IMR-90 (cell line): ENCODE measurements around the gene MYO9A. TPM values are rescaled to one million over a fixed set of nuclear protein-coding genes. Genes with fewer than 3 reads are reported as not detected.

Source experiments
- ATAC-seq: fragments of 200-7000 bp; cut with Tn5 transposase; 2 replicates; pipeline ENCODE4 v1.9.1; 2020; ENCODE audit warnings: low read depth, mild to moderate bottlenecking, moderate library complexity
- BruUV-seq: library from RNA; stranded (reverse); fragments of 400-500 nt; replicated peaks from 2 replicates; lab custom pipeline; 2021; lab: Mats Ljungman, UMichigan
- CTCF ChIA-PET: fragments of 300-600 bp; formaldehyde crosslinking; extraction: SDS; loops from one replicate; lab custom pipeline; 2021; ENCODE audit warnings: antibody characterized with exemption; lab: Yijun Ruan, JAX
- POLR2A ChIA-PET: fragments of 300-600 bp; sonication (Branson Sonifier 250); formaldehyde crosslinking; loops from one replicate; lab custom pipeline; 2022; ENCODE audit warnings: antibody characterized with exemption; ENCODE audit not compliant: unreplicated experiment; lab: Charles Lee
- DNase-seq: peaks from one replicate; pipeline ENCODE4 v3.0.0; 2013
- H2AFZ ChIP-seq: replicated peaks from 2 replicates; pipeline ENCODE3; 2013; ENCODE audit warnings: low read length, mild to moderate bottlenecking; ENCODE audit not compliant: poor library complexity
- H2AK5ac ChIP-seq: 2 replicates; pipeline ENCODE4 v1.6.1; 2013; ENCODE audit warnings: low read depth, low read length, inconsistent platforms
- H2AK9ac ChIP-seq: replicated peaks from 2 replicates; pipeline ENCODE3; 2013; ENCODE audit warnings: mild to moderate bottlenecking, low read depth, low read length, moderate library complexity; ENCODE audit not compliant: poor library complexity
- H2BK120ac ChIP-seq: 2 replicates; pipeline ENCODE4 v1.6.1; 2013; ENCODE audit warnings: low read depth, low read length, inconsistent platforms
- H2BK15ac ChIP-seq: 3 replicates; pipeline ENCODE4 v1.6.1; 2013; ENCODE audit warnings: low read depth, low read length, inconsistent platforms
- H2BK20ac ChIP-seq: 2 replicates; pipeline ENCODE4 v1.6.1; 2013; ENCODE audit warnings: low read depth, mild to moderate bottlenecking, inconsistent platforms, low read length, moderate library complexity
- H2BK5ac ChIP-seq: 2 replicates; pipeline ENCODE4 v1.6.1; 2013; ENCODE audit warnings: mild to moderate bottlenecking, low read depth, low read length, inconsistent platforms; ENCODE audit not compliant: poor library complexity, severe bottlenecking
- H3K14ac ChIP-seq: replicated peaks from 2 replicates; pipeline ENCODE4 v1.6.1; 2013; ENCODE audit warnings: low read depth, low read length, inconsistent platforms
- H3K18ac ChIP-seq: 2 replicates; pipeline ENCODE4 v1.6.1; 2013; ENCODE audit warnings: low read depth, low read length, control low read depth
- H3K23ac ChIP-seq: 2 replicates; pipeline ENCODE4 v1.6.1; 2013; ENCODE audit warnings: low read depth, low read length, inconsistent platforms
- H3K27ac ChIP-seq: 2 replicates; pipeline ENCODE4 v1.5.1; 2013; ENCODE audit warnings: mild to moderate bottlenecking, control low read depth, low read length; ENCODE audit not compliant: insufficient read depth
- H3K27me3 ChIP-seq: 2 replicates; pipeline ENCODE4 v1.6.1; 2013; ENCODE audit warnings: low read length; ENCODE audit not compliant: control insufficient read depth, insufficient read depth
- H3K36me3 ChIP-seq: 2 replicates; pipeline ENCODE4 v1.6.1; 2013; ENCODE audit warnings: low read length, mixed read lengths; ENCODE audit not compliant: control insufficient read depth, insufficient read depth
- H3K4ac ChIP-seq: 2 replicates; pipeline ENCODE4 v1.6.1; 2013; ENCODE audit warnings: low read depth, low read length, inconsistent platforms
- H3K4me1 ChIP-seq: 2 replicates; pipeline ENCODE4 v1.6.1; 2013; ENCODE audit warnings: low read length, mixed read lengths; ENCODE audit not compliant: control insufficient read depth, insufficient read depth
- H3K4me2 ChIP-seq: 2 replicates; pipeline ENCODE4 v1.6.1; 2013; ENCODE audit warnings: low read depth, mild to moderate bottlenecking, control low read depth, low read length, moderate library complexity
- H3K4me3 ChIP-seq: 2 replicates; pipeline ENCODE4 v1.5.1; 2013; ENCODE audit warnings: low read depth, mild to moderate bottlenecking, control low read depth, low read length, moderate library complexity; ENCODE audit not compliant: insufficient read depth
- H3K56ac ChIP-seq: 2 replicates; pipeline ENCODE4 v1.6.1; 2013; ENCODE audit warnings: low read length, inconsistent platforms; ENCODE audit not compliant: insufficient read depth; ENCODE audit errors: extremely low read depth
- H3K79me1 ChIP-seq, 2 experiments: 2 replicates each; pipeline ENCODE4 v1.6.1; 2013; ENCODE audit warnings: low read length in 2 of 2, inconsistent platforms in 1 of 2, low read depth in 1 of 2
- H3K9ac ChIP-seq: 2 replicates; pipeline ENCODE4 v1.6.1; 2013; ENCODE audit warnings: low read depth, low read length, control low read depth
- H3K9me1 ChIP-seq: 2 replicates; pipeline ENCODE4 v1.6.1; 2013; ENCODE audit warnings: low read length, inconsistent platforms; ENCODE audit not compliant: insufficient read depth
- H3K9me3 ChIP-seq: 2 replicates; pipeline ENCODE4 v1.6.1; 2013; ENCODE audit warnings: low read length; ENCODE audit not compliant: control insufficient read depth, insufficient read depth
- H4K20me1 ChIP-seq: 2 replicates; pipeline ENCODE4 v1.6.1; 2013; ENCODE audit warnings: low read length, inconsistent platforms; ENCODE audit not compliant: insufficient read depth
- H4K5ac ChIP-seq: 2 replicates; pipeline ENCODE4 v1.6.1; 2013; ENCODE audit warnings: mild to moderate bottlenecking, low read depth, low read length, control low read depth
- H4K8ac ChIP-seq, 2 experiments: 2 replicates each; pipeline ENCODE4 v1.6.1; 2013; ENCODE audit warnings: low read depth in 2 of 2, low read length in 2 of 2, control low read depth in 1 of 2, inconsistent platforms in 1 of 2
- H4K91ac ChIP-seq: 2 replicates; pipeline ENCODE4 v1.6.1; 2013; ENCODE audit warnings: low read depth, low read length, inconsistent platforms; ENCODE audit not compliant: insufficient read depth
- BHLHE40 ChIP-seq: fragments of 150-350 bp; IDR thresholded peaks from 2 replicates; pipeline ENCODE4 v1.6.1; 2016; ENCODE audit warnings: mild to moderate bottlenecking, low read depth, low read length
- CEBPB ChIP-seq: IDR thresholded peaks from 2 replicates; pipeline ENCODE4 v1.6.1; 2012; ENCODE audit warnings: low read depth, low read length, improper control_type of control experiment
- CHD1 ChIP-seq: IDR thresholded peaks from 2 replicates; pipeline ENCODE4 v1.6.1; 2012; ENCODE audit warnings: low read depth, low read length, improper control_type of control experiment
- FOS ChIP-seq: fragments of 150-350 bp; IDR thresholded peaks from 2 replicates; pipeline ENCODE4 v1.6.1; 2016; ENCODE audit warnings: low read depth, low read length
- MAFK ChIP-seq: IDR thresholded peaks from 2 replicates; pipeline ENCODE4 v1.6.1; 2012; ENCODE audit warnings: low read depth, low read length, improper control_type of control experiment
- MAZ ChIP-seq: IDR thresholded peaks from 2 replicates; pipeline ENCODE4 v1.6.1; 2012; ENCODE audit warnings: low read depth, mild to moderate bottlenecking, low read length, improper control_type of control experiment, moderate library complexity, borderline replicate concordance
- MXI1 ChIP-seq: IDR thresholded peaks from 2 replicates; pipeline ENCODE4 v1.6.1; 2012; ENCODE audit warnings: low read depth, mild to moderate bottlenecking, low read length, moderate library complexity, borderline replicate concordance
- POLR2A ChIP-seq: IDR thresholded peaks from 2 replicates; pipeline ENCODE4 v1.6.1; 2012; ENCODE audit warnings: mild to moderate bottlenecking, low read depth, low read length
- RCOR1 ChIP-seq: IDR thresholded peaks from 2 replicates; pipeline ENCODE4 v1.6.1; 2012; ENCODE audit warnings: mild to moderate bottlenecking, low read length, improper control_type of control experiment; ENCODE audit not compliant: insufficient replicate concordance
- RFX5 ChIP-seq: IDR thresholded peaks from 2 replicates; pipeline ENCODE4 v1.8.0; 2012; ENCODE audit warnings: low read depth, mild to moderate bottlenecking, low read length, moderate library complexity
- WGBS, 2 experiments: methylation state at CpG; one replicate each; pipeline versions ENCODE4 v1.1.5 to v1.1.7; 2013; ENCODE audit warnings: missing lambda C conversion rate in 2 of 2; ENCODE audit not compliant: insufficient read length in 1 of 2; ENCODE audit errors: extremely low coverage in 2 of 2; 5-methylcytosine and 5-hydroxymethylcytosine counted together
- dilution Hi-C: fragments of 300-500 bp; cut with HindIII; formaldehyde crosslinking; loops from one replicate; pipeline ENCODE4 v1.14.3; 2018; ENCODE audit warnings: low sequenced_read_pairs; ENCODE audit not compliant: unreplicated experiment
- in situ Hi-C: fragments of 300-500 bp; cut with MboI; formaldehyde crosslinking; loops from 3 replicates; pipeline ENCODE4 v1.14.3; 2019; ENCODE audit warnings: low sequenced_read_pairs, inconsistent platforms, mixed read lengths
- intact Hi-C: fragments of 100-400 bp; cut with micrococcal nuclease; formaldehyde crosslinking; loops from 2 replicates; pipeline ENCODE4 v1.10.0; 2022
- polyA plus RNA-seq, 3 experiments: library from polyadenylated mRNA; depleted of rRNA; stranded (reverse); fragments of >200 nt; gene quantifications; 2 replicates each; pipeline ENCODE4 v1.2.3, GENCODE V29; 2012; ENCODE audit warnings: low replicate concordance in 1 of 3
- total RNA-seq: library from RNA; depleted of rRNA; stranded (reverse); fragments of >200 nt; gene quantifications from 2 replicates; pipeline ENCODE4 v1.2.3, GENCODE V29; 2012
- TF ChIP-seq, protein P1 (sequence below): fragments of 150-350 bp; IDR thresholded peaks from 2 replicates; pipeline ENCODE4 v1.6.1; 2017; ENCODE audit warnings: mild to moderate bottlenecking, antibody characterized with exemption, low read length, low read depth
- TF ChIP-seq, protein P2 (sequence below): fragments of 150-350 bp; IDR thresholded peaks from 2 replicates; pipeline ENCODE4 v1.6.1; 2016; ENCODE audit warnings: low read depth, mild to moderate bottlenecking, low read length, moderate library complexity, borderline replicate concordance
- TF ChIP-seq, protein P3 (sequence below): conservative IDR thresholded peaks from 2 replicates; pipeline ENCODE4 v1.5.1; 2012; ENCODE audit warnings: mild to moderate bottlenecking, low read depth, low read length, improper control_type of control experiment

The MYO9A gene
- total and polyA plus RNA-seq, 2 of the 4 experiments (the other 2 are of a cell fraction), result 6.0 to 49.5 TPM

DNA sequence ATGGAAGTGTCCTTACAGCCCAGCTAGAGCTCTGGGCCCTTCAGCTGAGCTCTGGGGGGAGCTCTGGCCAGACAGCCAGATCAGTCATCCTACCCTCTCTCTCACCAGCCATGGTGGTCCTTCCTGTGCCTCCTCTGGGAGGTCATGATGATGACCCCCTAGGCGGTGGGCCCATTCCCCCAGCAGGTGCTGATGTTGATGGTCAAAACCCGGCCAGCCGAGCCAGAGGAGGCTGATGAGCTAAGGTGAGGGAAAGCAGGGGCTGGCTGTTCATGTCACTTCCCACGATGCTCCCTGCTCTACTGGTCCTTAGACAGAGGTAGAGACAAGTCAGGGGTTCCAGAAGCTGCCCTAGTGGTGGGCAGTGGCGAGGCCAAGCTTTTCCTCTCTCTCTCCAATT lies 44.6 kb upstream of the MYO9A start:
- no peak overlapping the region for H3K14ac ChIP-seq
- H3K4me3 ChIP-seq, result no peak overlapping the region
- no peaks in the 10 kb centered on the region; the same call in 1 of the 2 replicates for H3K9me1 ChIP-seq
- DNase-seq (no peak), ATAC-seq (no peak)
- no peak overlapping the region for H3K4ac ChIP-seq
- TF ChIP-seq, protein P1, sequence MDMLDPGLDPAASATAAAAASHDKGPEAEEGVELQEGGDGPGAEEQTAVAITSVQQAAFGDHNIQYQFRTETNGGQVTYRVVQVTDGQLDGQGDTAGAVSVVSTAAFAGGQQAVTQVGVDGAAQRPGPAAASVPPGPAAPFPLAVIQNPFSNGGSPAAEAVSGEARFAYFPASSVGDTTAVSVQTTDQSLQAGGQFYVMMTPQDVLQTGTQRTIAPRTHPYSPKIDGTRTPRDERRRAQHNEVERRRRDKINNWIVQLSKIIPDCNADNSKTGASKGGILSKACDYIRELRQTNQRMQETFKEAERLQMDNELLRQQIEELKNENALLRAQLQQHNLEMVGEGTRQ, result no peak
- no peak for TF ChIP-seq FOS
- TF ChIP-seq, protein P2, sequence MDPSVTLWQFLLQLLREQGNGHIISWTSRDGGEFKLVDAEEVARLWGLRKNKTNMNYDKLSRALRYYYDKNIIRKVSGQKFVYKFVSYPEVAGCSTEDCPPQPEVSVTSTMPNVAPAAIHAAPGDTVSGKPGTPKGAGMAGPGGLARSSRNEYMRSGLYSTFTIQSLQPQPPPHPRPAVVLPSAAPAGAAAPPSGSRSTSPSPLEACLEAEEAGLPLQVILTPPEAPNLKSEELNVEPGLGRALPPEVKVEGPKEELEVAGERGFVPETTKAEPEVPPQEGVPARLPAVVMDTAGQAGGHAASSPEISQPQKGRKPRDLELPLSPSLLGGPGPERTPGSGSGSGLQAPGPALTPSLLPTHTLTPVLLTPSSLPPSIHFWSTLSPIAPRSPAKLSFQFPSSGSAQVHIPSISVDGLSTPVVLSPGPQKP, result no peak
- no peak for TF ChIP-seq BHLHE40
- TF ChIP-seq MAZ, result no peak
- no peak for TF ChIP-seq RCOR1
- TF ChIP-seq, protein P3, sequence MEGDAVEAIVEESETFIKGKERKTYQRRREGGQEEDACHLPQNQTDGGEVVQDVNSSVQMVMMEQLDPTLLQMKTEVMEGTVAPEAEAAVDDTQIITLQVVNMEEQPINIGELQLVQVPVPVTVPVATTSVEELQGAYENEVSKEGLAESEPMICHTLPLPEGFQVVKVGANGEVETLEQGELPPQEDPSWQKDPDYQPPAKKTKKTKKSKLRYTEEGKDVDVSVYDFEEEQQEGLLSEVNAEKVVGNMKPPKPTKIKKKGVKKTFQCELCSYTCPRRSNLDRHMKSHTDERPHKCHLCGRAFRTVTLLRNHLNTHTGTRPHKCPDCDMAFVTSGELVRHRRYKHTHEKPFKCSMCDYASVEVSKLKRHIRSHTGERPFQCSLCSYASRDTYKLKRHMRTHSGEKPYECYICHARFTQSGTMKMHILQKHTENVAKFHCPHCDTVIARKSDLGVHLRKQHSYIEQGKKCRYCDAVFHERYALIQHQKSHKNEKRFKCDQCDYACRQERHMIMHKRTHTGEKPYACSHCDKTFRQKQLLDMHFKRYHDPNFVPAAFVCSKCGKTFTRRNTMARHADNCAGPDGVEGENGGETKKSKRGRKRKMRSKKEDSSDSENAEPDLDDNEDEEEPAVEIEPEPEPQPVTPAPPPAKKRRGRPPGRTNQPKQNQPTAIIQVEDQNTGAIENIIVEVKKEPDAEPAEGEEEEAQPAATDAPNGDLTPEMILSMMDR, result no peak
- TF ChIP-seq CEBPB, result no peak
- no peak for TF ChIP-seq MAFK
- TF ChIP-seq CHD1, result no peak
- TF ChIP-seq MXI1, result no peak
- TF ChIP-seq RFX5, result no peak
- TF ChIP-seq POLR2A, result no peak
- H2AK5ac ChIP-seq, result no peak overlapping the region
- in situ Hi-C loops, result no loop called here
- H3K9me3 ChIP-seq, result no peaks in the 10 kb centered on the region
- H2BK15ac ChIP-seq, result no peak overlapping the region
- H3K27me3 ChIP-seq, result peaks cover 39% of the 10 kb centered on the region
- H3K79me1 ChIP-seq, result no peaks in the 10 kb centered on the region
- no TSS peak for BruUV-seq
- H3K18ac ChIP-seq, result no peak overlapping the region
- CTCF ChIA-PET, result no interaction called here
- WGBS, 2 experiments, result no CpG with 5 or more reads among the region's 5 CpGs
- no peak overlapping the region for H2BK5ac ChIP-seq
- H3K23ac ChIP-seq, result no peak overlapping the region
- no peaks in the 10 kb centered on the region for H3K36me3 ChIP-seq
- no peak overlapping the region for H2BK20ac ChIP-seq
- POLR2A ChIA-PET, result no interaction called here
- no peak overlapping the region for H2AK9ac ChIP-seq
- intact Hi-C loops, result no loop called here
- H3K4me1 ChIP-seq, result no peaks in the 10 kb centered on the region
- no peak overlapping the region for H4K5ac ChIP-seq
- dilution Hi-C loops, result no loop called here
- no peak overlapping the region for H3K4me2 ChIP-seq
- H4K8ac ChIP-seq, result no peak overlapping the region
- H3K56ac ChIP-seq, result no peak overlapping the region
- H4K20me1 ChIP-seq, result no peaks in the 10 kb centered on the region
- no peak overlapping the region for H3K27ac ChIP-seq
- H2BK120ac ChIP-seq, result no peak overlapping the region
- no peak overlapping the region for H3K9ac ChIP-seq
- H2AFZ ChIP-seq, result no peak overlapping the region
- H4K91ac ChIP-seq, result no peak overlapping the region
